NCI-H2029 (cell line): Measurements from ENCODE around the gene FGFR1OP2.
"Not testable (repeated sequence)": the region's sequence is repeated elsewhere in the genome, so short reads cannot be mapped to it uniquely, and the experiment has no call there.

Source experiments
- DNase-seq: peaks from one replicate; lab custom pipeline; 2025; lab: John Stamatoyannopoulos, UW

Gene FGFR1OP2

DNA sequence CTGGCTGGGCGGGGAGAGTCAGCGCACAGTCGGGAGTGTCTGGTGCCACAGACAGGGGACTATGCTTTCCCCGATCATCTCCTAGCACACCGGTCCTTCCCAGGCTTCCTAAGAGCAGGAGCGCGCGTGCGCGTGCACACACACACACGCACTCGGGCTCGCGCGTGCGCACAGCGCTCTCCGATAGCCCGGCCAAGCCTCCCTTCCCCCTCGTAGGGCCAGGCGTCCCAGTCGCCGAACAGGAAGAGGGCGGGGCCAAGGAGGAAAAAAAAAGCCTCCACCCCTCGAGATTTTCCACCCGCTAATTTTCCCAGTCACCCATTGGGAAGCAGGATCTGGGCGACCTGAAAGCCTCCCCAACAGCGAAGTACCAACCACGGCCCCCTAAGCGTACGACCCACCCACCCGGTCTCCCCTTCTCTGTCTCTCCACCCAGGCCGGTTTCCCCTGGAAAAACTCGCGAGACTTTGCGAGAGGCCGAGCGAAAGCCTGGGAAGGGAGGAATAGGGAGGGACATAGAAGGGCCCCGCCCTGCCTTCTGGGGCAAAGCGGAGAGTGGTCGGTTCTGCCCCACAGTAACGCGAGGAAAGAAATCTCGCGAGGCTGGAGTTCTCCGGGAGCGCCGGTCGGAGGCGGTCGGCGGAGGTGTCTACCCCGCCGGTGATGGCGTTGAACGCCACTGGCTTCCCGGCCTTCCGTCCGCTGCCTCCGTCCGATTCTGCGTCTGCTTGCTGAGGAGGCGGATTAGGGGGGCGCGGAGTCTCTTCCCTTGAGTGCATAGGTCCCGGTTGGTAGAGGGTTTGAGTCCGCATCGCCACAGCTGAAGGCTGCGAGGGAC lies at the start of gene FGFR1OP2, which contains the start of gene INTS13:
FGFR1OP2 (plus strand) TSS at position 608 of the 838 bp plus-strand sequence. CDS start 15,689 bp downstream, outside the sequence.
INTS13 (minus strand) TSS at position 119 of the 838 bp plus-strand sequence. CDS start 1,178 bp downstream, outside the sequence.
- DNase-seq = peak; percentile 99

DNA sequence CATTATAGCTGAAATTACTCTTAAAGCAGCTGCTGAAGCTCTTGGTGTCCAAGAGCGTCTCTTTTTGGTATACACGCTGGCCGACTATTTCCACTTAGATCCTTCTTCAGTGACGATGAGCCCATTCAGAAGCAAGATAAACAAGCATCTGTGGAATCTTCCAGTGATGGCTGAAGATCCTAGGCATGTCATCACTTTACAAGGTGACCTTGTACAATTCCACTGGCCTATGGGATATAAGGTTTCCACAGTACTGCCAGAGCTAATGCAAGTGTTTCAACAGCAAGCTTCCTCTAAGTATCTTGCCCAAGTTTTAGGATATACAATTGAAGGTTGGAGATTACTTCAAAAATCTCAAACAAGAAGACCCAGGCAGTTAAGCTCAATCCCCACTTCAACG lies 47.5 kb upstream of the FGFR1OP2 start:
- no peak for DNase-seq

DNA sequence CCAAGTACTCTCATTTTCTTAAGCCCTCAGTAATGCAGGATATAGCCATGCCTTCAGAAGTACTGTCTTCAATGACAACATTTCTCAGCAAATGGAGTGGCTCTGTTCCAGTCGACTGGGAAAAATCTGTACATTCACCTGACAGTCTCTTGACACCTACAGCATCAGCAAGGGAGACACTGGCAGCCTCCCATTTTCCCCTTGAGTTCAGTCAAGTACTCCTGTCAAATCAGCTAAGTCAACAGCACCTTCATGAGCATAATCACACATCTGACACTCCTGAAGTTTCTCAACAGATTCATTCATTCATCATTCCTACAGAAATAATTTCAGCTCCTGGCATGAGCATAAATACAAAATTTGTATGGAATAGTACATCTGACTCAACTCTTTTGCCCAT lies 46.6 kb upstream of the FGFR1OP2 start:
- DNase-seq = no peak

DNA sequence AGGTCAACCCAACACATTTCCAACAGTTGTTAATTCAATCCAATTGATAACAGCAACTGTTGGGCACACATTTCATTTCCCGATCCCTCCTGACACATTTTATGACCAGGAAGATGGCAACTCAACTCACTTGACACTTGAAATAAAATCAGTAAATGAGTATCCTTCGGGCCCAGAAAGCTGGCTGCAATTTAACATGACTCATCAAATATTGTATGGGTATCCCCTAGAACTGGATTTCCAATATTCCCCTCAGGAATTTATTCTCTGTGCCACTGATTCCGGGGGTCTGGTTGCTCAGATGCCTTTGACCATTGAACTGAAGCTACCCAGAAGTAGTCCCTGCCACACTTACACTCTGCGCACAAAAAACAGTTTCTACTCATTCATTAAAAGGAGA lies 42.6 kb upstream of the FGFR1OP2 start:
- DNase-seq = no peak

DNA sequence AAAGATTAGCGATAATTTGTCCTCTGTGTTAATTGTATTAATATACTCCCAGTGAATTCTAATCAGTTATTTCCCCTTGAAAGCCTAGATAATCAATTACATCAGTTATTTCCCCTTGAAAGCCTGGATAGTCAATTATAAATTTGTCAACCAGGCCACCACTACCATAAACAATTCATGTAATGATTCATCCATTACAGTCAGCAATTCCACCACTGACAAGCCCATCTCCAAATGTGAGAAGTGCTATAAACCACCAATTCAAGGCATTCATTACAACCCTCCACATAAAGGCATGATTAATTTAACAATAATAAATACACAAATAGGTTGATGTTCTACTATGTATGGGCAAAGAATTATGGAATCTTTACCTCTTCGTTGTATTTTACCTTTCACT lies 41.4 kb upstream of the FGFR1OP2 start:
- DNase-seq = no peak

DNA sequence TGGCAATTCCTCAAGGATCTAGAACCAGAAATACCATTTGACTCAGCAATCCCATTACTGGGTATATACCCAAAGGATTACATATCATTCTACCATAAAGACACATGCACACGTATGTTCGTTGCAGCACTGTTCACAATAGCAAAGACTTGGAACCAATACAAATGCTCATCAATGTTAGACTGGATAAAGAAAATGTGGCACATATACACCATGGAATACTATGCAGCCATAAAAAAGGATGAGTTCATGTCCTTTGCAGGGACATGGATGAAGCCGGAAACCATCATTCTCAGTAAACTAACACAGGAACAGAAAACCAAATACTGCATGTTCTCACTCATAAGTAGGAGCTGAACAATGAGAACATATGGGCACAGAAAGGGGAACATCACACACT lies 34.9 kb upstream of the FGFR1OP2 start:
- not testable (repeated sequence) for DNase-seq

DNA sequence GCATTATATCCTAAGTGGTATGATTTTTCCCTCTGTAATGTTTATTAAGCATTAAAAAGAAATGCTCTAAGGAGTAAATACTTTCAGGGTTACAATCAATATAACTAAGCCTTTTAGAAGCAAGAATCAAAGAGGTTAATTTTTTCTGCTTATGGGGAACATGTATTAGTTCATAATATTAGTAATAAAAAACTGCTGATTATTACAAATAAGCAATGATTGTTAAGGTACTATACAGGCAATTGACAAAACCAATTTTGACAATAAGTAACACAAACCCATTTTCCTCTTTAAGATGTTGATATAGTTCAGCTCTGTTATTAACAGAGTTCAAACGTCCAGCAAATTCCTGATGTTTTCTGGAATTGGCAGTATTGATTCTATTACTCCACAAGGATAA lies 32.2 kb upstream of the FGFR1OP2 start:
- no peak for DNase-seq

DNA sequence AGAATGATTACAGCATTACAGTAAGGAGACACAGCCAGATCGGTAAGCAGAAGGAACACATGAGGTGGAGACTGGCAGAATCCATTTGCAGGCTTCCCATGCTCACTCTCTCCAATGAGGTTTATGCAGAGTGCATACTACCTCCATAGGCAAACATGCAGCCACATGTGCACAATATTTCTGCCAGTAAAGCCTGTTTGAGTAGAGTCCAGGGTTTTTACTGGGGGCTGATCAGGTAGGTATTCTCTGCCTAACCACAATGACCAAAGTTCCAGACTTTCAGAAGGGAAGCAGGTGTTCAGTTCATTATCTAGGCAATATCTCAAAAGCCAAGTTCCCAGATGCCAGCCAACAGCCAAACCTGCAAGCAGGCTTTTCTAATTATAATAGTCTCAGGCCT lies 31.6 kb upstream of the FGFR1OP2 start:
- no peak for DNase-seq

DNA sequence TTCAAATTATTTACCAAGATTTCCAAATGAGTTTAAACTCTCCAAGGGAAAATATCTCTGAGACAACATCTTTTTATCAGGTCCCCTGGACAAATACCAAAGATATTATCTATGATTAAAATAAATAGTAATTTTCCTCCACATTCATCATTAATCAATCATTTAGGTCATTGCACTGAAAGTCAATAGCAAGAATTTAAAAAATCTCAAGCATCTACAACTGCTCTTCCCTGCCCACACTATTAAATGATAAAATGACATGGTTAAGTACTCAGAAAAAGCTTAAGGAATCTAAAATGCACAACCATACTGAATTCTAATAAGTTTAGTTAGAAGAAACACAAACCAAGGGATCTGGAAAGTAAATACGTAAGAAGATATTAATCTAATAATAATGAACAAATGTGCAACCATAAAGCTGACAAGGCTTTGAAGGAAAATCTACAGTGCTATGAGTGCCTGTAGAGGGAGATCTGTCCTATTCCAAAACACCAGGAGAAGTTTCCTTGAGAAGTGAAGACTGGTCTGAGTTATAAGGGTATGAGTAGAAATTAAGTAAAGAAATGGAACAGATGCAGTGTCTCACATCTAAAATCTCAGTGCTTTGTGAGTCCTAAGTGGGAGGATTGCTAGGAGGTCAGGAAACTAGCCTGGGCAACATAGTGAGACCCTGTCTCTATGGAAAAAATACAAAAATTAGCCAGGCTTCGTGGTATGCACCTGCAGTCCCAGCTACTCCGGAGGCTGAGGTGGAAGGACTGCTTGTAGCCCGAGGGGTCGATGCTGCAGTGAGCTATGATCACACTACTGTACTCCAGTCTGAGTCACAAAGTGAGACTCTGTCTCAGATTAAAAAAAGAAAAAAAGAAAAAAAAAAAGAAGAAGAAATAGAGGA lies 19.7 kb upstream of the FGFR1OP2 start:
- DNase-seq = no peak

DNA sequence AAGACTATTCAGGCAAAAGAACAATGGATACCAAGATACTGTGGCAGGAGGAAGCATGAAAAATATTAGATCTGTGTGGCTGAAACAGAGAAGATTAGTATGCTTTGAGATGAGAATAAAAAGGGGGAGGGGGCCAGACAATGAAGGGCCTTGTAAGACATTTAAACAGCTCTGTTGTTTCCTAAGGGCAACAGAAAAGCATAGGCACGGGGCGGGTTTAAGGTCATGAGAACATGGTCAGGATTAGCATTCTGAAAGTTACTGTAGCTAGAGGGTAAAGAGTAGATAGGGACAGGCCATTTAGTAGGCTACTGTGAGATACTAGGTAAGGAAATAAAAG lies 19.1 kb upstream of the FGFR1OP2 start:
- no peak for DNase-seq

DNA sequence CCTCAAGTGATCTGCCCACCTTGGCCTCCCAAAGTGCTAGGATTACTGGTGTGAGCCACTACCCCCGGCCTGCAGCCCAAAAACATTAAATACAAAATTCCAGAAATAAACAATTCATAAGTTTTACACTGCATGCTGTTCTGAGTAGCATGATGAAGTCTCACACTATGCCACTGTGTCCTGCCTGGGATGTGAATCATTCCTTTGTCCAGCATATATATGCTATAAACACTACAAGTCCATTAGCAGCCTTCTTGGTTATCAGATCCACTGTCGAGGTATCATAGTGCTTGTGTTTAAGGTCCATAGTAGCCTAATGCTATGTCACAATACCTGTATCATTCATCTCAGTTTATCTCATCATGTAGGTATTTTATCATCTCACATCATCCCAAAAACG lies 16.4 kb upstream of the FGFR1OP2 start:
- DNase-seq = no peak

DNA sequence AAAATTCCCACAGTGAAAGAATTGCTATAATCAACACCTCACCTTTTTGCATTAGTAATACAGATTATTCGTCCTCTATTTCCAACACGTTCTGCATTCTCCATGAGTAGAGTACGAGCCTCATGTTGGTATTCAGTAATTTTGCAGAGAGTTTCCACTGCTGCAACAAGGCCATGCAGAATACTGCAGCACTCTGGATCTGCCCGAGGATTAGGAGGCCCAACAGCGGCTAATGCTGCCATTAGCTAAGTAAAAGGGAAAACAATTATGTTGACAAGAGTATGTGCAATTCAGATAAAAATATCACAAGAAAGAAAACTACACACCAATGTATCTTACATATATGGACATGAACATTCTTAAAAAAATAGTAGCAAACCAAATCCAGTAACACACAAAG lies 9.6 kb upstream of the FGFR1OP2 start:
- DNase-seq = no peak

DNA sequence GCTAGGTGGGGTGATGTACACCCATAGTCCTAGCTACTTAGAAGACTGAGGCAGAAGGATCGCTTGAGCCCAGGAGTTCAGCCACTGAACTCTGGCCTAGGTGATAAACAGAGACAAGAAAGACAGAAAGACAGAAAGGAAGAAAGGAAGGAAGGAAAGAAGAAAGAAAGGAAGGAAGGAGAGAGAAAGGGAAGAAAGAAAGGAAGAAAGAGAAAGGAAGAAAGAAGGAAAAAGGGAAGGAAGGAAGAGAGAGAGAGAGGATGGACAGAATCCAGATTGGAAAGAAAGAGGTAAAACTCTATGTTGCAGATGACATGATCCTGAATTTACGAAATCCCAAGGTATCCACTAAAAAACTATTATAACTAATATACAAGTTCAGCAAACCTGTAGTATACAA lies 8.7 kb upstream of the FGFR1OP2 start:
- no peak for DNase-seq

DNA sequence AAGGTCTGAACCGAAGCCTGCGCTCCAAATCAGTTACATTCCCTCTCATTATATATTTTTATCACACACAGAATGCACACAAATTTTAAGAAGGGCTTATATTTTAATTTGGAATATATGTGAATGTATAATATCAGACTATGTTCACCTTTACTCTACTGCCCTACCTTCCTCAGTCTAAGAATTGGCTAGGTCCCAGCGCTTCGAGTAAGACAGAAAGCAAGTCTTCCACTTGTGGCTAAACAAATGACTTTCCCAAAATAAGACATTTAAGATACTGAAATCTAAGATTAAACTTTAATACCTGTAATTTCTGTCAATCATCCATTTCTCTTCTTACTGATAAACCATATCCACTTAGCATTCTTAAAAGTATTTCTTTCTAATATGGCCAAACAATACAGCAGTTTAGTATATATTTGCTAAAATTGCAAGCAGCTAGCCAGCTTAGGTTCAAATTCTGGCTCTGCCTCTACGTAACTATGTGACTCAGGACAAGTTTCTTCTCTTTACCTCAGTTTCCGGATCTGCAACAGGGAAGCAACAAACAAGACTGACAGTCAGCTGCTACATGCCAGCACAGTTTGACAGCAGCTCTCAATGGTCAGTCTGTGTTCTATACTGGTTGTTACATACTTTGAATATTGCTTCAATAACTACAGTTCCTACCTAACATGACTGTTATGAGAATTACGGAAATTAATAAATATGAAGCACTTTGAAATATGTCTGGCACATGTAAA lies 2.5 kb upstream of the FGFR1OP2 start:
- DNase-seq = no peak

DNA sequence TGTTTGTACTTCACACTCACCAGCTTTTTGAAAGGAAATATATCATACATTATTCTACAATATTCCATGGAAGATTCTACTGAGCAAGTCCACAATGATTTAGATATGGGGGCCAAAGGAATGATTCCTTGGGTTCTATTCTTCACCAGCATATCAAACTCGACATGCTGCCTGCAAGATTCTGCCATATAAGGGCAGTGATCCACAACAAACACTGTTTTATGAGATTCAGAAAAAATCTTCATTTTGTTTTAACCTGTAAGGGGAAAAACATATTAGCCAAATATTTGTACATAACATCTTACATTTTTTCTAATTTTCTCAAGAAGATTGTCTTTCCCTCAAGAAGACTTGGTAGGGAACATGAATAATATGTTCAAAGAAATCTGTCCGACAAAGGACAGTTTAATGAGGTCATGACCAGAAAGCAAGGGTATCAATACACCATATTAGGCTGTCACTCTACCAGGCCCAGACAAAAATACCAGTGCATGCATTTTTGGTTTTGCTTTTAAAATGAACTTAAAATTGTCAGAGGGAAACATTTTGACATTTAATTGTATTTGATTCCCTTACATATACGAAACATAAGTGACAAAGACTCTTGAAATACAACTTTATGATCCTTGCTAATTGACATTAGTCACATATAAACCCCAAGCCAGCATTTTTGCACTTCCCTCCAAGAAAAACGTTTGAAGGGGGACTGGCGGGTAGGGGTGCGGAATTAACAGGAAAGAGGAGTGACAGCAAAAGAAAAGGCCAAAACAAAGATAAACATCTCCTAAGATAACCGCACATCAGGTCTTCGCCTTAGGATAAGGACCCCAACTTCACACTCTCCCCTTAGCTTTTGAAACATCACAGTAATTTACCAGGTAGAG lies 1.5 kb upstream of the FGFR1OP2 start:
- DNase-seq = no peak

DNA sequence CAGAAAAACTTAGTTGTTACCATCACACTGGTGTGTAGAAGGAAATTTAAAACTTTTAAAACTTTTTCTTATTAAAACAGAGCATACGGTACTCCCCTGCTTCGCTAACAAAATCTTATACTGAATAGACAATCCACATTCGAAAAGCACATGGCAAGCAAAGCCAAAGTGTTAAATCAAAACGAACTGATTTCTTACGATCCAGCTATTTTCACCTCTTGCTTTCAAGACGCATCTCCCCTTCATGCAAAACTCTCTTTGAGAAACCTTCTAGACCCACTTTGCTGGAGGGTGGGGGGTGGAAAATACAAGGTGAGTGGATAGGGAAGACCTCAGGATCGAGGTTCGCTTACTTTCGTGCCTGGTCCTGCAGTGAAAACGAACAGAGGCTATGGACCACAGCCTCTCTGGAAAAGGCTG lies 817 bp upstream of the FGFR1OP2 start:
- DNase-seq = no peak

DNA sequence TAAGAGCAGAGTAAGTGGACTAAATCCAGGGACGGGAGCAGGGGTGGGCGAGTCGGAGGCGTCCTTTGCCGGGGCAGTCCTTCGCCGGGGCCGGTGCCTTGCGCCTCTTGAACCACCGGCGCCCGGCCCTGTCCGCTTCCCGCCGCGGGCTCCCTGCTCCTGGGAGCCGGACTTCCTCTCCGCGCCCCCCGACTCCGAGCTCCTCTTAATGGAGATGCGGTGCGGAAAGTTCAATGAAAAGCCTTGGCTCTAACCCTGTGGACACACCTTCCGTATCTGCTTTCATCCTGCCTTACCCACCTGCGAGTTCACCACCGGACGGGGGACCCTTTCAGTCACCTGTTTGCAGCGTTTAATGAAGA lies 412 bp downstream of the FGFR1OP2 start:
- no peak for DNase-seq

DNA sequence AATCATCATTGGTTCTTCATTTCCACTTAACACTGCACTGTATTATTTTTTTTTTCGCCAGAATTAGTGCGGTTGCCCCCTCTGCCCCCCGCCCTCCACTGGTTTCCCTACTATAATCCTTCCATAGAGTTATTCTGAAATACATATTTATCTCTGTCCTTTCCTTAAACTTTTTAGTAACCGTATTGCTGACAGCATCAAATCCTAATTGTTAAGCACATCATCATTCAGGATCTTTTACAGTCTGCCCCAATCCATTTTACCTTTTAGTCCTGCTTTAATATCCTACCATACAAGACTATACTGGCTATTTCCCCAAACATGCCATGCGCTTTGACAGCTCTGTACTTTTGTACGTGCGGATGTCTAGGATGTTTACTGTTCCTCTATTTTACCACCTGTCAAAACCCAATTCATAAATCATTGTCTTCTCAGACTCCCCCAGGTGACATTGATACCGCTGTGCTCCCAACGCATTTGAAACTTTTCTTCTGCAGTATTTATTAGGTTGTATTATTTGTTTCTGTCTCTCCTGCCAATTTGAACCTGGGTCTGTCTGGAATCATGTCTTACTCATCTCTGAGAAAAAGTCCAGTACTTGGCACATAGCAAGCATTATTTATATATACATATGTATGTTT lies 1.0 kb downstream of the FGFR1OP2 start:
- no peak for DNase-seq

DNA sequence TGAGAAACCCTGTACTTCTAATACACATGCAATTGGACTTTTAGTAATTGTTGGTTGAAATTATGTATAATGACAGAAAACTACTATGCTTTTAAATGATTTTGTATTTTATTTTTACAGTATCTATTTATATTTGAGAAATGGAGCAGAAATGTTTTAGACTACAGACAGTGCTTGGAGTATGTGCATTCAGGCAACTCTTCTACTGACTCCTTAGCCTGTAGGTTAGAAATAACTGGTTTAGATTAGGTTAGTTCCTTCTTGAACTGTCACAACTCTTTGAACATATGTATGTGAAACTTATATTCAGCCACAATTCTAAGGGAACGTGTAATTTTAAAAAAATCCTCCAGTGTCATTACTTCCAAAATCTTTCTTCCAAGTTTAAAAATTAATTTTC lies 1.7 kb downstream of the FGFR1OP2 start:
- no peak for DNase-seq

DNA sequence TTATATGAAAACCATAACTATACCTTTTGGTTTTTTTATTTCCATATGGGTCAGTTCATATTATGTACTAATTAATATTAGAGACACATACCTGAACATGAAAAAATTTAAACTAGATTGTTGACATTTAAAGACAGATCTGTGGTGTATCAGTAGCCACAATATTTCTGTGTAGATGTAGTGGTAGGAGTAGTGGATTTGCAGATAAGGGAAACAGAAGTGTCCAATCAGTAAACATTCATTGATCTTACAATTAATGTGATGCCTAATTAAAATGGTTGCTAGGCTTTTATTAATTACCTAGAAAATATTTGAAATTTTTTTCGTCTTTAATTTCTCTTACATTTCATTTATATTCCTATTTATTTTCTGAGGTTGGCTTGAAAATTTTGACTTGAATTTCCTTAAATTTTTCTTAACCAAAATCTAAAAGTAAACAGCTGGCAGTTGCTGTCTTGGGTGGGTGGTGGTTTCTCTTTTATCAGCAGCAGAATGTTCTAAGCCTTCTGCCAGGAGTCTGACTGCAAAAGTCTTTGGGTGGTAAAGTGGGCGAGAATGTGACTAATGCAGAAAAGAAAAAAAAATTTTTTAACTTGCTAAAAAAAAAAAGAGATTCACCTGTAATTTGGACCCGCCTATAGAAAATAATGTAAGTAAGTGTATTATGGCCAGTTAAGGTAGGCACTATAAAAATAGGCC lies 2.4 kb downstream of the FGFR1OP2 start:
- no peak for DNase-seq
